CD4-positive, alpha-beta T cell treated with Interferon gamma for 1 hour (primary cell): ENCODE measurements around the gene SP8.

Experiments used
- DNase-seq: peaks from one replicate; pipeline ENCODE4 v3.0.0-alpha.2; 2020

SP8 gene

DNA sequence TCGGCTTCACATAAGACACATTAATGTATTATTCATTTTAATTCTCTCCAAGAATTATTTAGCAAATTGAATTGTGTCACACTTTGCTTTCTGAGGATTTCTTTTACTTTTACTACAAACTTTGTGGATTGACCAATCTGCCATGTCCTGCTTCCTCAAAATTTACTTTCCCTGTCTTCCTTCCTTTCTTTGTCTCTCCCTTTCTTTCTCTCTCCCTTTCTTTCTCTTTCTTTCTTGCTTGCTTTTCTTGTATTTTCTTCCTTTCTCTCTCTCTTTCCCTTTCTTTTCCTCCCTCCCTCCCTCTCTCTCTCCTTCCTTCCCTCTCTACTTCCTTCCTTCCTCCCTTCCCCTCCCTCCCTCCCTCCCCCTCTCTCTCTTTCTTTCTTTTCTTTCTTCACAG, 37.8 kb downstream of the SP8 start:
- DNase-seq: no peak

DNA sequence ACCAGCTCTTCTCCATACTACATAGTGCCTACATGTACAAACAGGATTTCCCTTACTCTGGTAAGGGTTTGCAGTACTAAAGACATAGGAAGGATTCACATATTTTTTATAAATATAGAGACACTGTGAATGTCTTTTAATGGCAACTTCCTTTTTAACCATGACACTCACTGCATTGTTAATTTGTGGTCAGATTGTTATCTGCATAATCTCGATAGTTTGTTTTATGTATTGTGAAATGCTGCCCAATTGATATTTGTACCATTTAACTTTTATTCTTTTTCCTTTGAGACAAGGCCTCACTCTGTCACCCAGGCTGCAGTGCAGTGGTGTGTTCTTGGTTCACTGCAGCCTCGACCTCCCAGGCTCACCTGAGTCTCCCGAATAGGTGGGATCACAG, 39.7 kb downstream of the SP8 start:
- no peak for DNase-seq

- DNase-seq: no peak
These were observed 41.0 kb downstream of the SP8 start for GRCh38 chr7:20745702-20746101.

GRCh38 chr7:20744954-20745446, 41.7 kb downstream of the SP8 start:
- DNase-seq: no peak

- no peak for DNase-seq
These were observed 43.8 kb downstream of the SP8 start for GRCh38 chr7:20742913-20743312.

DNA sequence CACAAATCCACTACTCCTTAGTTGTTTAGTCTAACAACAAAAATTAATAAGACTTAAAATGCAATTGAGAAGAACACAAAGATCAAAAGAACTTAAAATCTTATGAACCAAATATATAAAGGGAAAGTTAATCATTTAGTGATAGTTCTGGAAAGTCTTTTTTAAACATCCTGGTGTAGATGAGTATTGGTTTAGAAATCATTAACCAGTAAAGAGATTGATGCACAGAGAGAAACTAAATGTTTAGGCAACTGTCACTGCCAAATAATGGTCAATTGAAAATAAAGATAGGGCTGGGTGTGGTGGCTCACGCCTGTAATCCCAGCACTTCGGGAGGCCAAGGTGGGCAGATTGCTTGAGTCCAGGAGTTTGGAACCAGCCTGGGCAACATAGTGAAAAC, 44.9 kb downstream of the SP8 start:
- DNase-seq: no peak

DNA sequence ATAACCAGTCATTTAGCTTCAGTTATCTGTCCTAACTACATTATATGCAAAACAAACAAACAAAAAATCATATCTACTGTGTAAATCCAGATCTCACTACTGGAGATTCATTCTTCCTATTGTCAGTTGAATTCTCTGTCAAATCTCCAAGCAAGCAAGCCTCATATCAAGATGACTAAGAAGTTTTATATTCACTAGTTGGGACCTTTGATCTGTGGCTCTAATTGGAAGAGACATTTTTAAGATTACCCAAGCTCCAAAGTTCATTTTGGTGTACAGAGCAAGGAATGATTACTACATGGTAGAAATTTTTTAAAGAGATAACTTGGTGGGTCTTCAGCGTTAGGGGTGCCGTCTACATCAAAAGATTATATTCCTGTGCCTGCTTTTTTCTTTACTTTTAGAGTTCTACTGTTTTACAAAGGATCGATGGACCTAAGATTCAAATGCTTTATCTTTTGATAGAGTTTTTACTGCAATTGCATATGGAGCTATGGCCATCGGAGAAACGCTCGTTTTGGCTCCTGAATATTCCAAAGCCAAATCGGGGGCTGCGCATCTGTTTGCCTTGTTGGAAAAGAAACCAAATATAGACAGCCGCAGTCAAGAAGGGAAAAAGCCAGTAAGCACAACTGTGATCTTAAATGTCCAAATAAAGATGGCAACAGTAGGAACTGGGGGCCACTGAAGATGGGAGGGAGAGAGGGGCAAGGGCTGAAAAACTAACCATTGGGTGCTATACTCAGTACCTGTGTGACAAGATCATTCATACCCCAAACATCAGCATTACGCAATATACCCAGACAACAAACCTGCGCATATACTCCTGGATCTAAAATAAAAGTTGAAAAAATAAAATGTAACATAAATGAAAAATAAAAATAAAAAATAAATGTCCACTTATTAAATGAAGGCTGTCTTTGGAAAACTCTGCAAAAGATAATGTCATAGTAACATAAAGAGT, 47.9 kb downstream of the SP8 start:
- no peak for DNase-seq

GRCh38 chr7:20737840-20738448, 48.7 kb downstream of the SP8 start:
- DNase-seq: no peak

DNA sequence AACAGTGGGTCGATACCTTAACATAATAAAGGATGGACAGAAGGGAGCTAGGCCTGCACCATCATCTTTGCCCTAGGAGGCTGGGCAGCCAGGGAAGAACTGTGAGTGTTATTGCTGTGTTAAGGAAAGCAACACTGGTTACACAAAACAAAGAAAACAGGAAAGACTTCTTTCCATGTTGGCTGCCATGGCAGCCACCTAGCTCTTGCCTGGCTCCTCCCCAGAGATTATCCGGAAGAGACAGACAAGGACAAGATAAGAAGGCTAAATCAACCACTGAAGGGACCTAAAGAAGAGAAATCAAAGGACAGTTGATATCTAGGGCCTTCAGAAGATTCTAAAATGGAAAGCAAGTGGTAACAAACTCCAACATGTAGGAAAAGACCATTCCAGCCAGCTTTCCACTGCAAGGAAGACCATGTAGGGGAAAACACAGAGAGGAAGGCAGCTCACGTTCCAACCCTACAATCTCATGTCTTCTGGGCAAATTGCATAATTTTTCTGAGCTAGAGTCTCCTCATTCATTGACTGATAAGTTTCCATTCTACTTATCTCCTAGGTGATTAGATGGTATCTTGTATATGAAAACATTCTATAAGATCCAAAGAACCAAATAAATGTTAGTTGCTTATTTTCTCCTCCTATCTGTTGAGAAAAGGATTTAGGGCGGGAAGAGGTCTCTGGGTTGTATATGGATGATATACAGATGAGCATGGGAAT, 51.2 kb downstream of the SP8 start:
- no peak for DNase-seq
